GM23248 (cell line): Measurements from ENCODE around the gene TMOD3. TPM values are rescaled to one million over a fixed set of nuclear protein-coding genes. Genes with fewer than 3 reads are reported as not detected.

Source experiments
- DNase-seq: peaks from one replicate; pipeline ENCODE4 v3.0.0-alpha.2; 2015
- H2AFZ ChIP-seq: fragments of 200-600 bp; sonication (generic); 2 replicates; pipeline ENCODE4 v1.6.1; 2016; ENCODE audit warnings: antibody characterized with exemption
- H3F3A ChIP-seq: fragments of 200-600 bp; sonication (generic); 2 replicates; pipeline ENCODE4 v1.6.1; 2016; ENCODE audit warnings: mild to moderate bottlenecking, antibody characterized with exemption, mixed run types; ENCODE audit not compliant: insufficient read depth
- H3K27ac ChIP-seq: fragments of 200-600 bp; sonication (generic); 2 replicates; pipeline ENCODE4 v1.5.1; 2016; ENCODE audit warnings: mild to moderate bottlenecking
- H3K27me3 ChIP-seq: fragments of 200-600 bp; sonication (generic); replicated peaks from 2 replicates; pipeline ENCODE4 v1.6.1; 2016; ENCODE audit warnings: mild to moderate bottlenecking; ENCODE audit not compliant: insufficient read depth
- H3K36me3 ChIP-seq: fragments of 200-600 bp; sonication (generic); 2 replicates; pipeline ENCODE4 v1.6.1; 2016; ENCODE audit warnings: low read depth, mild to moderate bottlenecking
- H3K4me1 ChIP-seq: fragments of 200-600 bp; sonication (generic); 2 replicates; pipeline ENCODE4 v1.6.1; 2016; ENCODE audit warnings: mild to moderate bottlenecking; ENCODE audit not compliant: insufficient read depth
- H3K4me2 ChIP-seq: fragments of 200-600 bp; sonication (generic); one replicate; pipeline ENCODE4 v1.6.1; 2016; ENCODE audit warnings: mild to moderate bottlenecking; ENCODE audit not compliant: unreplicated experiment
- H3K4me3 ChIP-seq: fragments of 200-600 bp; sonication (generic); 2 replicates; pipeline ENCODE4 v1.5.1; 2016; ENCODE audit warnings: mild to moderate bottlenecking
- H3K79me2 ChIP-seq: fragments of 200-600 bp; sonication (generic); 2 replicates; pipeline ENCODE4 v1.6.1; 2016; ENCODE audit warnings: mild to moderate bottlenecking; ENCODE audit not compliant: insufficient read depth
- H3K9ac ChIP-seq: fragments of 200-600 bp; sonication (generic); 2 replicates; pipeline ENCODE4 v1.6.1; 2016; ENCODE audit warnings: mild to moderate bottlenecking
- H3K9me2 ChIP-seq: fragments of 200-600 bp; sonication (generic); 2 replicates; pipeline ENCODE4 v1.6.1; 2016; ENCODE audit warnings: mixed run types, mild to moderate bottlenecking, moderate library complexity; ENCODE audit not compliant: insufficient read depth
- H3K9me3 ChIP-seq: fragments of 200-600 bp; sonication (generic); one replicate; pipeline ENCODE4 v1.6.1; 2017; ENCODE audit warnings: low read depth
- H4K20me1 ChIP-seq: fragments of 200-600 bp; sonication (generic); 2 replicates; pipeline ENCODE4 v1.6.0; 2016; ENCODE audit not compliant: insufficient read depth
- EZH2 ChIP-seq: fragments of 200-600 bp; sonication (generic); IDR thresholded peaks from 2 replicates; pipeline ENCODE4 v1.6.1; 2018; ENCODE audit warnings: antibody characterized with exemption, mild to moderate bottlenecking; ENCODE audit not compliant: insufficient read depth, poor library complexity, severe bottlenecking
- EZH2phosphoT487 ChIP-seq: fragments of 200-600 bp; sonication (generic); IDR thresholded peaks from 2 replicates; pipeline ENCODE4 v1.6.1; 2018; ENCODE audit warnings: antibody characterized with exemption, moderate library complexity, mild to moderate bottlenecking, low read depth; ENCODE audit not compliant: insufficient read depth
- WGBS, 2 experiments: methylation state at CpG; one replicate each; pipeline ENCODE4 v1.1.6; 2015 to 2017; ENCODE audit warnings: low lambda C conversion rate in 2 of 2, low coverage in 1 of 2; ENCODE audit errors: missing lambda C conversion rate in 2 of 2; 5-methylcytosine and 5-hydroxymethylcytosine counted together
- in situ Hi-C: fragments of 300-500 bp; cut with MboI; formaldehyde crosslinking; loops from 2 replicates; pipeline ENCODE4 v1.15.0; 2020
- polyA plus RNA-seq: library from polyadenylated mRNA; unstranded; fragments of >200 nt; fragmentation: Nextera tagmentation; extraction: Ambion mirVana; gene quantifications from 2 replicates; pipeline ENCODE4 v1.2.1, GENCODE V29; 2016
- total RNA-seq: library from RNA; depleted of rRNA; stranded (reverse); fragments of >200 nt; shearing (Covaris generic); gene quantifications from 2 replicates; pipeline ENCODE4 v1.2.3, GENCODE V29; 2014

Gene TMOD3
- total and polyA plus RNA-seq, 2 experiments from 2014 or later = 35.1 to 47.2 TPM

GRCh38 chr15:51838270-51838669, 8.8 kb downstream of the TMOD3 start:
- Histone ChIP-seq H3K9ac (no peak overlapping the region), H3K27ac (no peak overlapping the region), H4K20me1 (peaks cover 18% of the 10 kb centered on the region), H3K79me2 (peaks cover 100% of the 10 kb centered on the region), H3K4me2 (no peak overlapping the region), H3K9me2 (no peaks in the 10 kb centered on the region), H3K4me3 (no peak overlapping the region), H3K36me3 (no peaks in the 10 kb centered on the region), H2AFZ (no peak overlapping the region), H3F3A (peaks cover 29% of the 10 kb centered on the region), H3K4me1 (peaks cover 43% of the 10 kb centered on the region), H3K9me3 (no peaks in the 10 kb centered on the region), H3K27me3 (no peaks in the 10 kb centered on the region)
- 93 to 94% methylated on average over 2 of the region's 2 CpGs for WGBS, 2 experiments
- in situ Hi-C loops = no loop called here
- TF ChIP-seq EZH2phosphoT487 (no peak), EZH2 (no peak)
- DNase-seq = no peak

DNA sequence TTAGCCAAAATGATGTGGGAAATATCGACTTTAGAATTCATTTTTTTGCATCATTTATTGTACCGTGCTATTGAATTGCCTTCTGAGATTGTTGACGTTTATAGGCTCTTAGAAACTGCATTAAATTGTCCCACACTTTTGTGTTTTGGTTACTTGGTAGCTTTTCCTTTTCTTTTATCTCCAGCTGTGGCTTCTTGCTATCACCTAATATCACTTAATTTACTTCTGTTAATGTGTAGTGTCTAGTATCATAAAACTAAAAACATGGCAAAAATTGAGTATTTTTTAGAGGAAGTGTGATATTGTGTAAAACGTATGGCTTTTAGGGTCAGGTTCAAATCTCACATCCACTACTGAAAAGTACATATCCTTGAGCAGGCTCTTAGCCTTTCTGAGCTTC, 11.2 kb downstream of the TMOD3 start:
- Histone ChIP-seq H3K27ac (no peak overlapping the region), H3K4me2 (no peak overlapping the region), H3K9ac (no peak overlapping the region), H3K79me2 (peaks cover 100% of the 10 kb centered on the region), H3K4me3 (no peak overlapping the region), H3K4me1 (peaks cover 56% of the 10 kb centered on the region), H3K36me3 (no peaks in the 10 kb centered on the region), H3F3A (peaks cover 42% of the 10 kb centered on the region), H3K9me3 (no peaks in the 10 kb centered on the region), H2AFZ (no peak overlapping the region), H3K27me3 (no peaks in the 10 kb centered on the region), H4K20me1 (peaks cover 8% of the 10 kb centered on the region), H3K9me2 (no peaks in the 10 kb centered on the region)
- in situ Hi-C loops = no loop called here
- no peak for DNase-seq
- 86 to 88% methylated on average over 4 of the region's 4 CpGs for WGBS, 2 experiments
- TF ChIP-seq EZH2 (no peak), EZH2phosphoT487 (no peak)

- H3K9me2 ChIP-seq = no peaks in the 10 kb centered on the region
- no peak overlapping the region for H2AFZ ChIP-seq
- H3K9me3 ChIP-seq = no peaks in the 10 kb centered on the region
- H3K36me3 ChIP-seq = no peaks in the 10 kb centered on the region
- peaks cover 64% of the 10 kb centered on the region for H3K4me1 ChIP-seq
- in situ Hi-C loops = no loop called here
- H3F3A ChIP-seq = peaks cover 50% of the 10 kb centered on the region
- H3K4me2 ChIP-seq = peak overlapping the region; percentile 11
- no peak for DNase-seq
- H4K20me1 ChIP-seq = peaks cover 5% of the 10 kb centered on the region
- peaks cover 100% of the 10 kb centered on the region for H3K79me2 ChIP-seq
- H3K27me3 ChIP-seq = no peaks in the 10 kb centered on the region
- H3K27ac ChIP-seq = peak overlapping the region; percentile 23
- peak overlapping the region; percentile 23 for H3K4me3 ChIP-seq
- WGBS, 2 experiments = 21 to 23% methylated on average over 5 of the region's 5 CpGs
- TF ChIP-seq EZH2phosphoT487 = no peak
- no peak for TF ChIP-seq EZH2
- H3K9ac ChIP-seq = 0 out of 2 replicates have a peak overlapping the region, but pooled peaks have one; percentile 3
Observed at GRCh38 chr15:51841406-51842040, 12.1 kb downstream of the TMOD3 start.

DNA sequence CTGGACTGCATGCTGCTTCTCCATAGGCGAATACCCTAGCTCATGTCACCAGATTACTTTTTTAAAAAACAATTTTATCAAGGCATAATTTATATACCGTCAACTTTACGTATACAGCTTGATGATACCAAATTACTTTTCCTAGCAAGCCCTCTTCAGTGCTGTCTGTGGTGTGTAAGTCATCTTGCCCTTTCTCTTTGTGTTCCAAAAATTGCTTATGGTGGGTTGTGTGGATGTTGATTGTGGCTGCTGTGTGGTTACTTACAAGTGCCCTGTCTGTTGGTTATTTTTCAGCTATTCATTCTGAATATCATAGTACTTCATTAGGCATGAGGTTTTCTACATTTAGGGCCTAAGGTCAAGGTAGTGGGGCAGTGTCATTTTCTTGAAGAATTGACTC, 12.8 kb downstream of the TMOD3 start:
- in situ Hi-C loops = no loop called here
- H4K20me1 ChIP-seq = peaks cover 5% of the 10 kb centered on the region
- H3K9ac ChIP-seq = no peak overlapping the region
- 98% methylated on average over 3 of the region's 3 CpGs for WGBS, 2 experiments
- TF ChIP-seq EZH2 (no peak), EZH2phosphoT487 (no peak)
- no peak overlapping the region for H3K4me3 ChIP-seq
- no peaks in the 10 kb centered on the region for H3K9me3 ChIP-seq
- no peaks in the 10 kb centered on the region for H3K27me3 ChIP-seq
- no peaks in the 10 kb centered on the region for H3K36me3 ChIP-seq
- H3K79me2 ChIP-seq = peaks cover 100% of the 10 kb centered on the region
- no peak for DNase-seq
- peaks cover 72% of the 10 kb centered on the region for H3K4me1 ChIP-seq
- peak overlapping the region; percentile 23; the same call in 1 of the 2 replicates for H3K27ac ChIP-seq
- H3K4me2 ChIP-seq = no peak overlapping the region
- no peaks in the 10 kb centered on the region for H3K9me2 ChIP-seq
- peaks cover 55% of the 10 kb centered on the region for H3F3A ChIP-seq
- no peak overlapping the region for H2AFZ ChIP-seq
